Lower leg skin (tissue), 4 donors: ENCODE measurements around the gene MDM4. TPM values are rescaled to one million over a fixed set of nuclear protein-coding genes. Genes with fewer than 3 reads are reported as not detected.
"Not testable (repeated sequence)": the region's sequence is repeated elsewhere in the genome, so short reads cannot be mapped to it uniquely, and the experiment has no call there.

Source experiments
- DNase-seq, 2 donors: peaks; one replicate each; pipeline ENCODE4 v3.0.0-alpha.2; 2019; ENCODE audit warnings: low spot score in 2 of 2
- H3K4me3 ChIP-seq: fragments of 200-600 bp; sonication (generic); 2 replicates; pipeline ENCODE4 v1.5.1; 2017; ENCODE audit warnings: mild to moderate bottlenecking, low read depth; ENCODE audit not compliant: poor library complexity, severe bottlenecking
- POLR2A ChIP-seq, 2 donors: fragments of 450-650 bp; IDR thresholded peaks; one replicate each; pipeline ENCODE4 v1.6.1; 2016 to 2017; ENCODE audit warnings: antibody characterized with exemption in 2 of 2, mild to moderate bottlenecking in 1 of 2, moderate library complexity in 1 of 2
- WGBS, 2 donors: methylation state at CpG; one replicate each; pipeline ENCODE4 v1.1.5; 2018; 5-methylcytosine and 5-hydroxymethylcytosine counted together
- intact Hi-C: fragments of 100-400 bp; cut with DNase I; formaldehyde crosslinking; loops from one replicate; pipeline ENCODE4 v1.15.0; 2023; ENCODE audit warnings: low total_unique reads
- total RNA-seq, 4 donors: library from RNA; depleted of rRNA; stranded (reverse); fragments of >200 nt; gene quantifications; one replicate each; pipeline ENCODE4 v1.1.0, GENCODE V29; 2016
- TF ChIP-seq, protein P1 (sequence below), 3 donors: fragments of 450-650 bp; IDR thresholded peaks; one replicate each; pipeline ENCODE4 v1.5.1; 2016; ENCODE audit warnings: antibody characterized with exemption in 3 of 3, mild to moderate bottlenecking in 3 of 3, moderate library complexity in 2 of 3

Gene MDM4
- total RNA-seq, 4 donors from 2014 or later = 32.4 to 89.0 (median 43.0) TPM

DNA sequence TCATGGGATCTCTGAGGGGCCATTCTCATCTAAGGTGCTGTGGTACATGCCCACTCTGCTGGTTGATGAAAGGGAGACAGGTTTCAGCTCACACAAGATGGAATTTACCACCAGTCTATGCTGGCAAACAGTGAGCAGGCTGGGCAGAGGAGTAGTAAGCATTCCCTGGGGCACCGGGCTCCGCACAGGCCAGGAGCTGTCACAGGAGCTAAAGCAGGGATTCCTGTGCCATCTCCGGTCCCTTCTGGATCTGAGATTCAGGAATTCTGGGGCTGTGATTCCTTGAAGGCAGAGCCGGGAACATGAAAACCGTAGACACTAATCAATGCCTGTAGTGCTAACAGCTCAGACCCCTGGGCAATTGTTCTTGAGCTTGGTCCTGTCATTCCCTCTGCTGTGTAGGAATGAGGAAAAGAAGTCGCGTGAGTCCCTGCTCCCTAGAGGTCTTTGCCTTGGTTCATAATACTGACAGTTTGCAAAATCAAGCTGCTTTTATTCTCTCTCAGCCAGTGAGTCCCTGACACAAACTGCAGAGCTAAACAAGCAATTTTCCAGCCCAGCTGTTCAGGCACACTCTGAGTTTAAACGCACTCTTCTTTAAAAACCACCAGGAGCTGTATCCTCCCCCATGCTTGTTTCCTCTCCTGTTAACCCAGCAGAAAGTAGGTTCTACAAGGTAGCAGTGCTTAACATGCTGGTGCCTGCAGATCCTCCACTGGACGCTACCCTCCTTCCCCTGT lies 52.5 kb downstream of the MDM4 start:
- DNase-seq = no peak
- intact Hi-C loops = loop anchor here (10.0 kb wide), 1 partner anchor 236 kb away; no protein-coding TSS in a partner anchor
- TF ChIP-seq, protein P1, sequence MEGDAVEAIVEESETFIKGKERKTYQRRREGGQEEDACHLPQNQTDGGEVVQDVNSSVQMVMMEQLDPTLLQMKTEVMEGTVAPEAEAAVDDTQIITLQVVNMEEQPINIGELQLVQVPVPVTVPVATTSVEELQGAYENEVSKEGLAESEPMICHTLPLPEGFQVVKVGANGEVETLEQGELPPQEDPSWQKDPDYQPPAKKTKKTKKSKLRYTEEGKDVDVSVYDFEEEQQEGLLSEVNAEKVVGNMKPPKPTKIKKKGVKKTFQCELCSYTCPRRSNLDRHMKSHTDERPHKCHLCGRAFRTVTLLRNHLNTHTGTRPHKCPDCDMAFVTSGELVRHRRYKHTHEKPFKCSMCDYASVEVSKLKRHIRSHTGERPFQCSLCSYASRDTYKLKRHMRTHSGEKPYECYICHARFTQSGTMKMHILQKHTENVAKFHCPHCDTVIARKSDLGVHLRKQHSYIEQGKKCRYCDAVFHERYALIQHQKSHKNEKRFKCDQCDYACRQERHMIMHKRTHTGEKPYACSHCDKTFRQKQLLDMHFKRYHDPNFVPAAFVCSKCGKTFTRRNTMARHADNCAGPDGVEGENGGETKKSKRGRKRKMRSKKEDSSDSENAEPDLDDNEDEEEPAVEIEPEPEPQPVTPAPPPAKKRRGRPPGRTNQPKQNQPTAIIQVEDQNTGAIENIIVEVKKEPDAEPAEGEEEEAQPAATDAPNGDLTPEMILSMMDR (IDR thresholded peaks at IDR 0.05) = no peak
- TF ChIP-seq POLR2A (IDR thresholded peaks at IDR 0.05) = no peak
- H3K4me3 ChIP-seq = no peak overlapping the region
- WGBS, 2 donors = 70 to 72% methylated on average over 9 of the region's 9 CpGs

- WGBS, 2 donors = 55 to 68% methylated on average over 5 of the region's 5 CpGs
- DNase-seq = no peak
- no peak overlapping the region for H3K4me3 ChIP-seq
- intact Hi-C loops = loop anchor here (10.0 kb wide), 1 partner anchor 235 kb away; no protein-coding TSS in a partner anchor
- TF ChIP-seq POLR2A (IDR thresholded peaks at IDR 0.05) = no peak
- TF ChIP-seq, protein P1 (IDR thresholded peaks at IDR 0.05) = no peak
Measured at GRCh38 chr1:204569478-204569877, 53.3 kb downstream of the MDM4 start.

DNA sequence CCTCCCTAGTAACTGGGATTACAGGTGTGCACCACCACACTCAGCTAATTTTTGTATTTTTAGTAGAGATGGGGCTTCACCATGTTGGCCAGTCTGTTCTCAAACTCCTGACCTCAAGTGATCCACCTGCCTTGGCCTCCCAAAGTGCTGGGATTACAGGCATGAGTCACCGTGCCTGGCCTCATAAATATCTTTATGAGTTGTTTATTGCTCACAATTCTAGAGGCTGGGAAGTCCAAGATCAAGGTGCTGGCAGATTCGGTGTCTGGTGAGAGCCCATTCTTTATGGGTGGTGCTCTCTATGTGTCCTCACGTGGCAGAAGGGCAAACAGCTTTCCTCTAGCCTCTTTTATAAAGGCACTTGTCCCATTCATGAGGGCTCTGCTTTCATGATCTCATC lies 53.8 kb downstream of the MDM4 start:
- WGBS, 2 donors = 45 to 62% methylated on average over 3 of the region's 3 CpGs
- DNase-seq, H3K4me3 ChIP-seq: not testable (repeated sequence)
- intact Hi-C loops = loop anchor here (10.0 kb wide), 1 partner anchor 945 kb away; the partner anchor contains the start of gene ATP2B4

DNA sequence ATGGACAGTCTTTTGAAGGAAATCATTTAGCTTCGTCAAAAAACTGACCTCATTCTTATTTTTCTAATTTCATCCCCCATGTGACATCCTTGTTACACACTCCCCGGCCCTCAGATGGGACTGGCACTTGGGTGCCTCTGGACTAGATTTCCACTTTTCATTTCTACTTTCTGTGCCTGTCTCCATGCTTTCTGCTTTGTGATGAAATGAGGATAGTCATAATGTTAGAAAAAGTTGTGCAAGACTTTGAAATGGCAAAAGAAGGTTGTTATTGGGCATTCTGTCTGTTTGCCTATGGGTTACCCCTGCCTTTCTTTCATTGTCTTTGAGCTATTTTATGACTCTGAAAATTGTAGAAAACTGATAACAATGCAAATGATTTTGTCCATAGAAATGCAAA lies 54.9 kb downstream of the MDM4 start:
- DNase-seq = no peak
- TF ChIP-seq, protein P1 (IDR thresholded peaks at IDR 0.05) = no peak
- no peak for TF ChIP-seq POLR2A (IDR thresholded peaks at IDR 0.05)
- no peak overlapping the region for H3K4me3 ChIP-seq
- intact Hi-C loops = loop anchor here (10.0 kb wide), 1 partner anchor 946 kb away; the partner anchor contains the start of gene ATP2B4
- 95 to 98% methylated on average over 2 of the region's 2 CpGs for WGBS, 2 donors

DNA sequence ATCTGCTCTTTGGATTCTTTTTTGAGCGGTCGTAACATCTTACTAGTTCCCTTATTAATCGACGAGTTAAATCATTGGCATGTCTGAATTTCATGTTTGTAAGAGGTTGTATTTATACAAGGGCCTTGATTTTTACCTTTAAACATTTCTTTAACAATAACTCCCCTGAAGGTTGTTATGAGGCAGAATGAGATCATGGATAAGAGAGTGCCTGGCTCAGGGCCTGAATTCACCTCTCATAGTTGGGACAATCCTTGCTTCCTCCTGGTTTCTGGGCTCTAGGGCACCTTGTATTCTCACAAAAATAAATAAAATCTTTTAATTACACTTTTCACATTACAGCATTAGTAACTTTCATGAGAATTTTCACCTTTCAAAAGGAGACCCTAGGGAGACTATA lies 55.4 kb downstream of the MDM4 start:
- TF ChIP-seq, protein P1 (IDR thresholded peaks at IDR 0.05) = no peak
- TF ChIP-seq POLR2A (IDR thresholded peaks at IDR 0.05) = no peak
- no peak for DNase-seq
- 73 to 80% methylated on average over 4 of the region's 4 CpGs for WGBS, 2 donors
- H3K4me3 ChIP-seq = no peak overlapping the region
- intact Hi-C loops = loop anchor here (10.0 kb wide), 1 partner anchor 947 kb away; the partner anchor contains the start of gene ATP2B4
